Suppressor macrophage (primary cell): Measurements from ENCODE around the gene C19orf44.
A peak's percentile ranks its signal among the peaks of the same experiment; 100 is the strongest.
"Not testable (repeated sequence)": the region's sequence is repeated elsewhere in the genome, so short reads cannot be mapped to it uniquely, and the experiment has no call there.

ENCODE experiments used
- DNase-seq, 4 experiments: peaks; one replicate each; pipeline ENCODE4 v3.0.0-alpha.2; 2020 to 2022
- total RNA-seq, 17 experiments: gene quantifications; one replicate each; lab custom pipeline; 2026; ENCODE audit warnings: mixed read lengths in 6 of 17, inconsistent platforms in 3 of 17; lab: John Stamatoyannopoulos, UW

Gene C19orf44
- total RNA-seq = 0.11 to 4.6 (median 1.3) reads per million in 17 experiments

GRCh38 chr19:16495982-16496612 lies at the start of gene C19orf44, which contains the start of gene CALR3:
Gene C19orf44, plus strand, starts transcription at chr19:16496394. Its CDS starts 4,399 bp downstream, at chr19:16500793.
Gene CALR3, minus strand, starts transcription at chr19:16496167. Its CDS starts 38 bp downstream, at chr19:16496129.
- DNase-seq = peak; percentile 99

DNA sequence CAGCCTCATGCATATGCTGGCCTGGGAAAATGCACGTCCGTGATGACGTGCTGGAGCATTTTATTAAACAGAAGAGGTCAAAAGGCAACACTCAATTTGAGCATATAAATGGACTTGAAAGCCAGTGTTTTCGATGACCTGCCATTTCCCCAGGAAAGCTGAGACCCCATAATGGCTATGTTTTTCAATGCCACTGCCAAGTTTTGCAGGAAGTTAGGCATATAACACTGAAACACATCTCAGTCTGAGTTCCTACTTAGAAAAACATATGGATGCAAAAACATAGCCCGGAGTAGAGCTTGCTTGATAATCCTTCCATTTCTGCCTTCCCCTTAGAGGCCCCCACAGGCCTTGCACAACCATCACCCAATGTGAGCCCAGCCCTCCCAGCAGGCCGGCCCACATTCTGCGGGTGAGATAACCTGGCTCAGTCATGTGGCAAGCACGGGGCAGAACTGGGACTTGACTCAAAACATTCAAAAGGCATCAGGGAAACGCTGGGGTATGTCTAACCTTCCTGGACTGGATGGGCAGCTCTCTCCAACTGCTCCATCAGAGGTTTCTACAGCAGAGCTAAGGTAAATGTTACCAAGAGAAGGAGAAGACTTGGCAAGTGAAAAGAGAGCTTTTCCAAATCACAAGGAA lies 49.3 kb upstream of the C19orf44 start:
- DNase-seq = peak; percentile 85 to 93 (median 92)

- DNase-seq = not testable (repeated sequence)
Observed at GRCh38 chr19:16448872-16449271, 47.3 kb upstream of the C19orf44 start.

GRCh38 chr19:16449330-16449961 lies 46.7 kb upstream of the C19orf44 start:
- DNase-seq = peak; percentile 52 to 71 (median 62)

DNA sequence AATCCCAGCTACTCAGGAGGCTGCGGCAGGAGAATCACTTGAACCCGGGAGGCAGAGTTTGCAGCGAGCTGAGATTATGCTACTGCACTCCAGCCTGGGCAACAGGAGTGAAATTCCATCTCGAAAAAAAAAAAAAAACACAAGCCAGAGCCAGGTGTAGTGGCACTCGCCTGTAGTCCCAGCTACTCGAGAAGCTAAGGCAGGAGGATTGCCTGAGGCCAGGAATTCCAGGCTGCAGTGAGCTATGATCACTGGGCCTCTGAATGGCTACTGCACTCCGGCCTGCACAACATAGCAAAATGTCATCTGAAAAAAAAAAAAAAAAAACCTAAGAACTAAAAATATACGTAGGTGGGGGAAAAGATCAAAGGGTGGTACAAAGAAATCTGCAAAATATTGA lies 43.9 kb upstream of the C19orf44 start:
- no peak for DNase-seq

GRCh38 chr19:16454351-16454918 lies 41.8 kb upstream of the C19orf44 start:
- no peak for DNase-seq

GRCh38 chr19:16455489-16455888 lies 40.7 kb upstream of the C19orf44 start:
- no peak for DNase-seq

- peak in 3 of 4 experiments; percentile 12 to 41 (median 28) for DNase-seq
Observed at GRCh38 chr19:16456652-16457194, 39.5 kb upstream of the C19orf44 start.

DNA sequence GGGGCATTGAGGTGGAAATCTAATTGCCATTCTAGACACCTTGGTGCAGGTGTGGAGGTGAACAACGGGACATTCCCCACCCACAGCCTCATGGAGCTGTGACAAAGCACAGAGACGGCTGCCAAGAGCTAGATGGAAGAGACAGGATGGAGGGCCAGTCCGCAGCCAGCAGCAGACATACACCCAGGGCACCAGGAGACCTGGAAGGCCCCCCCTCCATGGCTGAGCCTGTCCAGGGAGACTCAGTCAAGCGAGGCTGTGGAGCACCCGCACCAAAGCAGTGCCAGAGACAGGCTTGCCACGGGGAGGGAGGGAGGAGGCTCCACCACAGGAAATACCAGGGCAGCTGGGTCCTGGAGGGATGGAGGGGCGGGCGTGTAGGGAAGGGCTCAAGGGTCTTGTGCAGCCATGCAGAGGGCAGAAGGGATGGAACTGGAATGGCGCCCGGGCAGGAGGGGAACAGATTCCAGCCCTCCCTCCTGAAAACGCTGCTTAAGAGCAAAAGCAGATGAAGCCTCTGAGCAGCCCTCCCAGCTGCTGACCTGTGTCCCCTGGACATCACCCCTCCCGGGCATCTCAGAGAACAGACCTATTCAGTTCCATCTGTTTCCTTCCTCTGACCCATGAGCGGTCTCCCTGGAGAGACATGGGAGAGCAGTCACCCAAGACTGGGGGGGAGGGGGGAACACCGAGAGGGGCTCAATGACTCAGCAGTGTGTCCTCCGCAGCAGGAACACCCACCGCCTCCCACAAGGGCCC lies 38.8 kb upstream of the C19orf44 start:
- DNase-seq = peak in 1 of 4 experiments; percentile 9

GRCh38 chr19:16457954-16458331 lies 38.3 kb upstream of the C19orf44 start:
- DNase-seq = no peak

DNA sequence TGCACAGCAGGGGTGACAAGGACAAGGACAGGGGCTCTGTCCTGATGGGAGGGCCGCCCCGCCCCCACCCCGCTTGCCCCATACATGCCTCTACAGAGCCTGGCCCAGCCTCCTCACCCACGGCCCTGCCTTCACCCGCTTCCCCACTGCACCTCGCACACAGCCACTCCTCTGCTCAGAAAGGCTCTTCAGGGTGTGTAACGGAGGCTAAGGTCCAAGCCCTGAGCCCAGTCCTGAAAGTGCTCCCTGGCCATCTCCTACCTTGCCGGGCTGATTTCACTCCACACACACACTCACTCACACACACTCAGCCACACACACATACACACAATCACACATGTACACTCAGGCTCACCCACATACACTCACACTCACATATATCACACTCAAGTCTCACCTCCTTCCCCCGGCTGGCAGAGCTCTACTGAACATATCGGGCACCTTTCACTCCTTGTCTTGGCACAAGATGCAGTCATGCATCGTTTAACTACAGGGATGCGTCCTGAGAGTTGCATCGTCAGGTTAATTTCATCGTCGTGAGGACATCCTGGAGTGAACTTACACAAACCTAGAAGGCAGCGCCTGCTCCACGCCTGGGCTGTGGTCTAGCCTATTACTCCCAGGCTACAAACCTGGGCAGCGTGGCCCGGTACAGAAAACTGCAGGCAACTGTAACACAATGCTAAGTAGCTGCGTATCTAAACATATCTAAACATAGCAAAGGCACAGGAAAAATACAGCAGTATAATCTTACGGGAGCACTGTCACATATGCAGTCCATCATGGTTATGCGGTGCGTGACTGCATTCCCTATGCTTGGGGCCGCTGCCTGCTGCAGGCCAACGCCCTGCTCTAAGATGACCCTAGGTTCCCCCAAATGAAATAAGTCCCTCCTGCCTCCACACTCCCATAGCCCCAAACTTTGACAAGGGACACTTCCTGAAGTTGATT lies 37.5 kb upstream of the C19orf44 start:
- DNase-seq = peak in 3 of 4 experiments; percentile 19 to 42 (median 33)

DNA sequence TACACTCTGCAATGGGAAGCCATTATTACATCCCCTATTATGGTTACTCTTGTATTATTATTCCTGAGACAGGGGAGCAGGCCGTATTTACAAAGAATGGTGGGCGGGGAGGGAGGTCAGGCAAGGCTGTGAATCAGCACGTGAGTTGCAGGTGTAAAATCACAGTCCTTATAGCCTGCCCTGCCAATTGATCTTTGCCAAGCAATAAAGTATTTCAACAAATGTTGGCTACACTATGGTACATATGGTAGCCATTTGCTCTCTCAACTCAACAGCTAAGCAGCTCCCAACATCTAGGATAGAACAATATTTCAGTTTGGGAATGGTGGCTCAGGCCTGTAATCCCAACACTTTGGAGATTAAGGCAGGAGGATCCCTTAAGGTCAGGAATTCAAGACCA lies 36.5 kb upstream of the C19orf44 start:
- no peak for DNase-seq

DNA sequence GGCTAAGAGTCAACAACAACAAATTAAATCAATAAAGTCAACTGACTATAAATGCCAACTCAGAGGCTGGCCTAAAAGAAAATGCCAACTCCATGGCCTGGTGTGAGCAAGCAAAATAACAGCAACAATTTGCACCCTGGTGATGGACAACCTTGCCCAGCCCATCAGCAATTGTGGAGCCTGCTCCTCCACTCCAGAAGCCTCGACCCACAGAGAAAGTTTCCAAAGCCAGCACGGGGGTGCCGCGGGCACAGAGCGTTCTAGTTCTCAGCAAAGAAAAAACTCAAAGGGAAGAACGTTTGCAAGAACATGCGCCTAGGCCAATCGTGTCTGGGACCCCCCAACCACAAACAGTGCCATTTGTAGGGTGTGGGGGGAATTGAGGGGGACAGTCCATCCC lies 35.7 kb upstream of the C19orf44 start:
- no peak for DNase-seq

GRCh38 chr19:16461630-16462051 lies 34.6 kb upstream of the C19orf44 start:
- no peak for DNase-seq

- DNase-seq = peak; percentile 32 to 64 (median 53)
Observed at GRCh38 chr19:16462757-16463250, 33.4 kb upstream of the C19orf44 start.

GRCh38 chr19:16463341-16463990 lies 32.7 kb upstream of the C19orf44 start:
- no peak for DNase-seq

DNA sequence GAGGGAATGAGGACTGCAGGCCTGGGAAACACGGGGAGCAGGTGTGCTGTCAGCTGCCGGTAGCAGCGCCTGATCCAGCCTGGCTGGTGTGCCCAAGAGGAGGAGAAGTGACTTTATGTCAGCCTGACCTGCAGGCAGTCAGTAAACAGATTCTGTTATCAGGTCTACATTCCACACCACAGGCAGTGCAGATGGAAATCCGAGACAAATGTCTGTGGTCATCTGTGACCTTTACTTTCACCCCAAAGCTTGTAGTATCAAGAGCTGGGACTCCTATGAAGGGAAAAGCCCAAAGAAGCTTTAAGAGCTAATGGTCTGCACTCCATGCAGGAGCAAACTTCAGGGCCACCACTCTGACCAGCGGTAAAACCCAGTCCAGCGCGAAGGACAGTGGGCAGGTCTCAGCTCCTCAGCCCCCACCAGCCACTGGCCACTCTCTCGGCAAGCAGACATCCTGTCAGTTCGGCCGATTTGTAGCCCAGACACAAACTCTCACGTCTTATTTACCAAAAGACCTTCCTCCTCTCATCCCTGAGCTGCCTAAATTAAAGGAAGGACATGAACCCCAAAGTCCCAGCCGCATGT lies 32.1 kb upstream of the C19orf44 start:
- no peak for DNase-seq

- DNase-seq = no peak
Observed at GRCh38 chr19:16465239-16465638, 31.0 kb upstream of the C19orf44 start.

DNA sequence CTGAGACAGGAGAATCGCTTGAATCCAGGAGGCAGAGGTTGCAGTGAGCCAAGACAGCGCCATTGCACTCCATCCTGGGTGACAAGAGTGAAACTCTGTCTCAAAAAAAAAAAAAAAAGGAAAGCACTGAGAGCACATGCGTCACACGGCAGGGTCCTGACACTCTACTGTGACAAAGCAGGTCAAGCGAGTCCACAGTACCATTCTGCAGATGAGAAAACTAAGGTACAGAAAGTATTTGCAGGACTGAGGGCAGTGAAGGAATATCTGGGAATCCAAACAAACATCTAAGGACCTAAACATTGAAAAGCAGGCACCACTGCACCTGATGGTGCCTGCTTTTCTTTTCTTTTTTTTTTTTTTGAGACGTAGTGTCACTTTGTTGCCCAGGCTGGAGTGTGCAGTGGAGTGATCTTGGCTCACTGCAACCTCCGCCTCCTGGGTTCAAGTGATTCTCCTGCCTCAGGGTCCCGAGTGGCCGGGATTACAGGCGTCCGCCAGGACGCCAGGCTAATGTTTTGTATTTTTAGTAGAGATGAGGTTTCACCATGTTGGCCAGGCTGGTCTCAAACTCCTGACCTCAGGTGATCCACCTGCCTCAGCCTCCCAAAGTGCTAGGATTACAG lies 29.3 kb upstream of the C19orf44 start:
- not testable (repeated sequence) for DNase-seq
